Colonic mucosa (tissue), 4 donors: ENCODE measurements around the gene TTC28. TPM values are rescaled to one million over a fixed set of nuclear protein-coding genes. Genes with fewer than 3 reads are reported as not detected.
"Not testable (repeated sequence)": the region's sequence is repeated elsewhere in the genome, so short reads cannot be mapped to it uniquely, and the experiment has no call there.

Experiments
- DNase-seq: peaks from one replicate; pipeline ENCODE4 v3.0.0-alpha.2; 2020
- H3K27ac ChIP-seq: fragments of 200-600 bp; one replicate; pipeline ENCODE4 v1.8.0; 2021
- H3K27me3 ChIP-seq: fragments of 200-600 bp; one replicate; pipeline ENCODE4 v1.8.0; 2021
- H3K36me3 ChIP-seq: fragments of 200-600 bp; one replicate; pipeline ENCODE4 v1.8.0; 2021
- H3K4me1 ChIP-seq: fragments of 200-600 bp; one replicate; pipeline ENCODE4 v1.8.0; 2021; ENCODE audit warnings: mild to moderate bottlenecking
- H3K4me3 ChIP-seq: fragments of 200-600 bp; one replicate; pipeline ENCODE4 v1.8.0; 2021
- H3K9ac ChIP-seq, 2 donors: one replicate each; pipeline ENCODE4 v1.7.0; 2013; ENCODE audit warnings: control low read depth in 2 of 2, low read depth in 2 of 2, low read length in 2 of 2
- H3K9me3 ChIP-seq: fragments of 200-600 bp; one replicate; pipeline ENCODE4 v1.8.0; 2021
- intact Hi-C: fragments of 100-400 bp; cut with DNase I; formaldehyde crosslinking; loops from one replicate; pipeline ENCODE4 v1.14.1; 2022
- total RNA-seq, 2 donors: library from RNA; stranded (reverse); fragmentation: NEBNext Ultra II Directional in 1 of 2; extraction: Animal tissue kit (Norgen Biotek cat#: 25700) in 1 of 2; gene quantifications; one replicate each; pipeline ENCODE4 v1.2.1, GENCODE V29; 2021
- TF ChIP-seq, protein P1 (sequence below): fragments of 200-600 bp; IDR thresholded peaks from one replicate; pipeline ENCODE4 v1.8.0; 2022; ENCODE audit warnings: antibody characterized with exemption, mild to moderate bottlenecking
- donor health status: healthy.
- donor health status: DM: no; HTN: no; CAD: no.
- donor health status: DM: no; HTN: no; CAD: no.

The TTC28 gene
- total RNA-seq, 2 donors from 2014 or later, result 6.6 to 9.2 TPM

DNA sequence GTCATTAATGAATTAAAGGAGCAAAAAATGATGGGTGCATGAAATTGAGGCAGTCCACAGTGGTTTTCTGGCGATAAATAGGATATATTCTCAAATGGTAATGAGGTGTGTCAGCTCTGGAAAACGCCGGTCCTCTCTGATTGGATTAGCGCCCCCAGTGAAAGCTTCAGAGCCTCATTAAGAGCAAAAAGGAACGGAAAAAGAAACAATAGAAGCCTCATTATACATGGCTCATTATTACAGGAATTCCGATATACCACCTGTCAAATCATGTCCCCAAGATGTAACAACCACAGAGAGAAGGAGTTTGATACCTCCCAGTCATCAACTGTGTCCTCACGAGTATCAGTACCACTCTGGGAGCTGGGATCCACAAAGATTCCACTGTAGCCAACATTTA is 584.9 kb downstream of the TTC28 start:
- Histone ChIP-seq H3K4me3 (no peak overlapping the region), H3K9ac (no peak overlapping the region), H3K9me3 (no peaks in the 10 kb centered on the region), H3K36me3 (no peaks in the 10 kb centered on the region), H3K4me1 (no peaks in the 10 kb centered on the region), H3K27me3 (no peaks in the 10 kb centered on the region), H3K27ac (no peak overlapping the region)
- TF ChIP-seq, protein P1, sequence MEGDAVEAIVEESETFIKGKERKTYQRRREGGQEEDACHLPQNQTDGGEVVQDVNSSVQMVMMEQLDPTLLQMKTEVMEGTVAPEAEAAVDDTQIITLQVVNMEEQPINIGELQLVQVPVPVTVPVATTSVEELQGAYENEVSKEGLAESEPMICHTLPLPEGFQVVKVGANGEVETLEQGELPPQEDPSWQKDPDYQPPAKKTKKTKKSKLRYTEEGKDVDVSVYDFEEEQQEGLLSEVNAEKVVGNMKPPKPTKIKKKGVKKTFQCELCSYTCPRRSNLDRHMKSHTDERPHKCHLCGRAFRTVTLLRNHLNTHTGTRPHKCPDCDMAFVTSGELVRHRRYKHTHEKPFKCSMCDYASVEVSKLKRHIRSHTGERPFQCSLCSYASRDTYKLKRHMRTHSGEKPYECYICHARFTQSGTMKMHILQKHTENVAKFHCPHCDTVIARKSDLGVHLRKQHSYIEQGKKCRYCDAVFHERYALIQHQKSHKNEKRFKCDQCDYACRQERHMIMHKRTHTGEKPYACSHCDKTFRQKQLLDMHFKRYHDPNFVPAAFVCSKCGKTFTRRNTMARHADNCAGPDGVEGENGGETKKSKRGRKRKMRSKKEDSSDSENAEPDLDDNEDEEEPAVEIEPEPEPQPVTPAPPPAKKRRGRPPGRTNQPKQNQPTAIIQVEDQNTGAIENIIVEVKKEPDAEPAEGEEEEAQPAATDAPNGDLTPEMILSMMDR, result no peak
- intact Hi-C loops, result no loop called here
- DNase-seq, result no peak

DNA sequence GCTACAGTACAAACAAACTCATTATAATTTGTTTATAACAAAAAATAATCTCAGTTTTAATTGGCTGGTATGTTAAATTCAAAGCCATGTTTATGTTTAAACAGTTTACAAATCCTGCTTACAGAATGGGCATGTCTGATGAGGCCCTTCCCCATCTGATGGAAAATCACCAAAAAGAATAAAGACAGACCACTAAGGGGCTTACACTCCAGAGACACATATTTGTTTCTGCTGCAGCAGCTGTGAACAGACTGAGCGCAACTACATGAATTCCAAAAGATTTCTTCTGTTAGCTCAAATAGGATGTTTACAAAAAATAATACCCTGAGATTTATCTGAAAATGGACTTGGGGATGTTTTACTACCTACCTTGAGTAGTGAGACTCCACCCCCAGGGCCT is 585.9 kb downstream of the TTC28 start:
- H3K4me3 ChIP-seq, result no peak overlapping the region
- TF ChIP-seq, protein P1, result no peak
- intact Hi-C loops, result no loop called here
- H3K9me3 ChIP-seq, result no peaks in the 10 kb centered on the region
- DNase-seq, result no peak
- H3K27me3 ChIP-seq, result no peaks in the 10 kb centered on the region
- no peaks in the 10 kb centered on the region for H3K4me1 ChIP-seq
- no peaks in the 10 kb centered on the region for H3K36me3 ChIP-seq
- no peak overlapping the region for H3K9ac ChIP-seq
- no peak overlapping the region for H3K27ac ChIP-seq

DNA sequence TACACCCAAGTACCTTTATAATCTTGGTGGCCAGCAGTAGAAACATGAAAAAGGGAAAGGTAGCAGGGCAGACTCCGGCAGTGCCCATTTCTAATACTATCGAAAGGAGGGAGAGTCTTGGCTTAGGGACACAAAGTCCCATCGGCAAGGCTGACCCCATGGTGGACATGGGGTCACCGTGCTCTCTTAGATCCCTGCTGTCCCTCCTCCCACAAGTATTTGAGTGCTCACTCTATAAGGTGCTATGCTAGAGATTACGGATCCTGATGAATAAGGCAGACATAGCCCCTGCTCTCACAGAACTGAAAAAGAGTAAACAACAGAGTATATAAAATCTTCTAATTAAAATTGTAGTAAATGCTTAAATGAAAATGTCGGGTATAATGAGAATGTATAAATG is 588.2 kb downstream of the TTC28 start:
- Histone ChIP-seq H3K9ac (no peak overlapping the region), H3K36me3 (no peaks in the 10 kb centered on the region), H3K9me3 (no peaks in the 10 kb centered on the region), H3K27ac (no peak overlapping the region), H3K27me3 (no peaks in the 10 kb centered on the region), H3K4me3 (no peak overlapping the region), H3K4me1 (no peaks in the 10 kb centered on the region)
- intact Hi-C loops, result no loop called here
- TF ChIP-seq, protein P1, result no peak
- no peak for DNase-seq

DNA sequence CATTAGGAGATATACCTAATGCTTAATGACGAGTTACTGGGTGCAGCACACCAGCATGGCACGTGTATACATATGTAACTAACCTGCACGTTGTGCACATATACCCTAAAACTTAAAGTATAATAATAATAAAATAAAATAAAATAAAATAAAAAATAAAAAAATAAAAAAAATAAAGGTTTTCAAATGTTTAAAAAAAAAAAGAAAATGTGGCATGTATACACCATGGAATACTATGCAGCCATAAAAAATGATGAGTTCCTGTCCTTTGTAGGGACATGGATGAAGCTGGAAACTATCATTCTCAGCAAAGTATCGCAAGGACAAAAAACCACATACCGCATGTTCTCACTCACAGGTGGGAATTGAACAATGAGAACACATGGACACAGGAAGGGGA is 590.1 kb downstream of the TTC28 start:
- H3K9me3 ChIP-seq, H3K27ac ChIP-seq, intact Hi-C loops: not testable (repeated sequence)

DNA sequence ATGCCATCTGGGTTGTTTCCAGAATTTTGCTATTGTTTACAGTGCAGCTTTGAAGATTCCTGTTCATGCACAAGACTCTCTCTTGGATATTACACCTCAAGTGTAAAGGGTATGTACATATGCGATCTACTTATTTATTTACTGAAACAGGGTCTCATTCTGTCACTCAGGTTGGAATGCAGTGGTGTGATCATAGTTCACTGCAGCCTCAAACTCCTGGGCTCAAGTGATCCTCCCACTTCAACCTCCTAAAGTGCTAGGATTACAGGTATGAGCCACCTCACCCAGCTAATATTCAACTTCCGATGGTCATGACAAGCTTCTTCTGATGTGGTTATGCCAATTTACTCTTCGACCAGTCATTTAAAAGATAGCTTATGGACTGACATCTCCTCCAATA is 602.5 kb downstream of the TTC28 start:
- Histone ChIP-seq H3K4me1 (no peaks in the 10 kb centered on the region), H3K27ac (no peak overlapping the region), H3K9ac (no peak overlapping the region), H3K36me3 (no peaks in the 10 kb centered on the region), H3K4me3 (no peak overlapping the region), H3K27me3 (no peaks in the 10 kb centered on the region), H3K9me3 (no peaks in the 10 kb centered on the region)
- TF ChIP-seq, protein P1, result no peak
- DNase-seq, result no peak
- intact Hi-C loops, result no loop called here

More for the DNA sequence above, 590.1 kb downstream of the TTC28 start:
- H3K4me3 ChIP-seq, H3K36me3 ChIP-seq, H3K27me3 ChIP-seq, DNase-seq, H3K9ac ChIP-seq, H3K4me1 ChIP-seq: not testable (repeated sequence)

DNA sequence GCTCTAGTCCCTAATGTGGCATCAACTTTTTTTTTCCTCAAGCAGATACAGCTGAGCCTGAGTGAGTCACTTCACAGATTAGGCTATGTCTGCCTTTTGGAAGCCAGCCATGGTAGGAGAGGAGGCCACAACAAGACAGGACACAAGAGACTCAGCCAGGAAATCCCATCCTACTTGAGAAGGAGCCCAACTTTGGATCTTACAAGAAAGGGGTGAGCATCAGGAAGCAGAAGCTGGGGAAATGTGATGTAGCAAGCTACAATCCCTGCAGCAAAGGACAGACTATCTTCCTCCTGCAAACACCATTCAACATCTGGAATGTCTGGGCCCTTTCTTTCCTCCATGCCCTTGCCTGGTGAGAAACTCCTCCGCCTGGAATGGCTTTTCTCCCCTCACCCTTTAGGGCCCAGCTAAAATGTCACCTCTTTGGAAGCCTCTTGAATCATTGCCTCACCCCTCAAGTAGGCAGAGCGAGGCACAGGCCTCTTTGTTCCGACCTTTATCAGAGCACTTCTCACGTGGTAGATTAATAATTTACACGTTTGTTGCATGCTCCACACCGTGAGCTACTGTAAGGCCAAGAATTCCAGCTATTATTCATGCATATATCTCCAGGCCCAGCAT is 604.2 kb downstream of the TTC28 start:
- no peak overlapping the region for H3K9ac ChIP-seq
- DNase-seq, result peak; percentile 29
- no peaks in the 10 kb centered on the region for H3K27me3 ChIP-seq
- no peak overlapping the region for H3K4me3 ChIP-seq
- no peaks in the 10 kb centered on the region for H3K4me1 ChIP-seq
- no peaks in the 10 kb centered on the region for H3K9me3 ChIP-seq
- H3K36me3 ChIP-seq, result no peaks in the 10 kb centered on the region
- intact Hi-C loops, result no loop called here
- H3K27ac ChIP-seq, result no peak overlapping the region
- TF ChIP-seq, protein P1, result no peak
